ENCODE data around the gene GPR108. TPM values are rescaled to one million over a fixed set of nuclear protein-coding genes. Genes with fewer than 3 reads are reported as not detected.

GPR108 gene
- total RNA-seq, 2 donors from 2014 or later, result 61.4 to 67.2 TPM

DNA sequence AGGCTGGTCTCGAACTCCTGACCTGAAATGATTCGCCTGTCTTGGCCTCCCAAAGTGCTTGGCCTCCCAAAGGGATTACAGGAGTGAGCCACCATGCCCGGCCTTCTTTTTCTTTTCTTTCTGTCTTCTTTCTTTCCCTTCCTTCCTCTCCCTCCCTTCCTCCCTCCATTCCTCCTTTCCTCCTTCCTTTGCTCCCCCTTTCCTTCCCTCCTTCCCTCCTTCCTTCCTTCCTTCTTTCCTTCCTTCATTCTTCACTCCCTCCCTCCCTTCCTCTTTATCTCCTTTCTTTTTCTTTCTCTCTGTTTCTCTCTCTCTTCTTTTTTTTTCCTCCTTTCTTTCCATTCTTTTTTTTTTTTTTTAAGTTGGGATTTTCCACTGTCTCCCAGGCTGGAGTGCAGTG, 29.0 kb downstream of the GPR108 start:
- Mint-ChIP-seq H3K27me3 (ENCODE audit: insufficient read depth) (peaks cover 40% of the 10 kb centered on the region), H3K36me3 (ENCODE audit: low read depth) (no peaks in the 10 kb centered on the region), H3K4me1 (peaks cover 9% of the 10 kb centered on the region), H3K4me3 (no peak overlapping the region), H3K9me3 (no peaks in the 10 kb centered on the region), H3K27ac (no peak overlapping the region)
- TF ChIP-seq, protein P1, sequence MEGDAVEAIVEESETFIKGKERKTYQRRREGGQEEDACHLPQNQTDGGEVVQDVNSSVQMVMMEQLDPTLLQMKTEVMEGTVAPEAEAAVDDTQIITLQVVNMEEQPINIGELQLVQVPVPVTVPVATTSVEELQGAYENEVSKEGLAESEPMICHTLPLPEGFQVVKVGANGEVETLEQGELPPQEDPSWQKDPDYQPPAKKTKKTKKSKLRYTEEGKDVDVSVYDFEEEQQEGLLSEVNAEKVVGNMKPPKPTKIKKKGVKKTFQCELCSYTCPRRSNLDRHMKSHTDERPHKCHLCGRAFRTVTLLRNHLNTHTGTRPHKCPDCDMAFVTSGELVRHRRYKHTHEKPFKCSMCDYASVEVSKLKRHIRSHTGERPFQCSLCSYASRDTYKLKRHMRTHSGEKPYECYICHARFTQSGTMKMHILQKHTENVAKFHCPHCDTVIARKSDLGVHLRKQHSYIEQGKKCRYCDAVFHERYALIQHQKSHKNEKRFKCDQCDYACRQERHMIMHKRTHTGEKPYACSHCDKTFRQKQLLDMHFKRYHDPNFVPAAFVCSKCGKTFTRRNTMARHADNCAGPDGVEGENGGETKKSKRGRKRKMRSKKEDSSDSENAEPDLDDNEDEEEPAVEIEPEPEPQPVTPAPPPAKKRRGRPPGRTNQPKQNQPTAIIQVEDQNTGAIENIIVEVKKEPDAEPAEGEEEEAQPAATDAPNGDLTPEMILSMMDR (conservative IDR thresholded peaks at IDR 0.05), result no peak
- H3K9ac ChIP-seq (ENCODE audit: extremely low read depth, low read length, poor library complexity, severe bottlenecking), result no peak overlapping the region
- no peak overlapping the region for H3K4me3 ChIP-seq (ENCODE audit: low read length)
- H3K9me3 ChIP-seq (ENCODE audit: control insufficient read depth, low read length), result no peaks in the 10 kb centered on the region
- no peaks in the 10 kb centered on the region for H3K4me1 ChIP-seq (ENCODE audit: control insufficient read depth, insufficient read depth, low read length)
- 76 to 89% methylated on average over 3 of the region's 3 CpGs for WGBS, 2 experiments (ENCODE audit: insufficient coverage in 1 of 2, insufficient read length in 1 of 2)
- H3K27ac ChIP-seq (ENCODE audit: low read depth, low read length), result no peak overlapping the region
- no peak for DNase-seq
- H3K27me3 ChIP-seq (ENCODE audit: control insufficient read depth, insufficient read depth, low read length, poor library complexity, severe bottlenecking), result peaks cover 10% of the 10 kb centered on the region
- no peaks in the 10 kb centered on the region for H3K36me3 ChIP-seq (ENCODE audit: control insufficient read depth, insufficient read depth, low read length)

DNA sequence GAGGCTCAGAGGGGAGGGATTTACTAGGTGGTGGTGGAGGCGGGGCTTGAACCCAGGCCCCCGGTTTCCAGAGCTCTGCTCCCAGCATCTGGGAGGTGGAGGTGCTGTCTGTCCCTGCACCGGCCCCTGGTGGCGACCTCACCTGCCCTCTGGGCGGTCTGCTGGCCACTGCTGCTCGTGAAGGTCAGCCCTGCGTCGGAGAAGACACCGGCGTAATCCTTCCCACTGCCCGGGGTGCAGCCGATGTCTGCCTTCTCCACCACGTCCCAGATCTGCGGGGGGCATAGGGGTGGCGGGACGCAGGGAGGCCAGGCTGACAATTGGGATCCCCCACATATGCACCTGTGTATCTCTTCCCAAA, 29.7 kb downstream of the GPR108 start:
- Mint-ChIP-seq H3K27me3 (ENCODE audit: insufficient read depth) (peaks cover 40% of the 10 kb centered on the region), H3K27ac (no peak overlapping the region), H3K36me3 (ENCODE audit: low read depth) (no peaks in the 10 kb centered on the region), H3K4me3 (no peak overlapping the region), H3K9me3 (no peaks in the 10 kb centered on the region), H3K4me1 (peaks cover 9% of the 10 kb centered on the region)
- H3K27me3 ChIP-seq (ENCODE audit: control insufficient read depth, insufficient read depth, low read length, poor library complexity, severe bottlenecking), result peaks cover 10% of the 10 kb centered on the region
- 84 to 85% methylated on average over 5 to 16 of the region's 16 CpGs for WGBS, 2 experiments (ENCODE audit: insufficient coverage in 1 of 2, insufficient read length in 1 of 2)
- H3K4me1 ChIP-seq (ENCODE audit: control insufficient read depth, insufficient read depth, low read length), result no peaks in the 10 kb centered on the region
- no peak for DNase-seq
- no peak overlapping the region for H3K27ac ChIP-seq (ENCODE audit: low read depth, low read length)
- H3K4me3 ChIP-seq (ENCODE audit: low read length), result no peak overlapping the region
- no peak overlapping the region for H3K9ac ChIP-seq (ENCODE audit: extremely low read depth, low read length, poor library complexity, severe bottlenecking)
- no peaks in the 10 kb centered on the region for H3K9me3 ChIP-seq (ENCODE audit: control insufficient read depth, low read length)
- TF ChIP-seq, protein P1 (conservative IDR thresholded peaks at IDR 0.05), result no peak
- H3K36me3 ChIP-seq (ENCODE audit: control insufficient read depth, insufficient read depth, low read length), result no peaks in the 10 kb centered on the region

DNA sequence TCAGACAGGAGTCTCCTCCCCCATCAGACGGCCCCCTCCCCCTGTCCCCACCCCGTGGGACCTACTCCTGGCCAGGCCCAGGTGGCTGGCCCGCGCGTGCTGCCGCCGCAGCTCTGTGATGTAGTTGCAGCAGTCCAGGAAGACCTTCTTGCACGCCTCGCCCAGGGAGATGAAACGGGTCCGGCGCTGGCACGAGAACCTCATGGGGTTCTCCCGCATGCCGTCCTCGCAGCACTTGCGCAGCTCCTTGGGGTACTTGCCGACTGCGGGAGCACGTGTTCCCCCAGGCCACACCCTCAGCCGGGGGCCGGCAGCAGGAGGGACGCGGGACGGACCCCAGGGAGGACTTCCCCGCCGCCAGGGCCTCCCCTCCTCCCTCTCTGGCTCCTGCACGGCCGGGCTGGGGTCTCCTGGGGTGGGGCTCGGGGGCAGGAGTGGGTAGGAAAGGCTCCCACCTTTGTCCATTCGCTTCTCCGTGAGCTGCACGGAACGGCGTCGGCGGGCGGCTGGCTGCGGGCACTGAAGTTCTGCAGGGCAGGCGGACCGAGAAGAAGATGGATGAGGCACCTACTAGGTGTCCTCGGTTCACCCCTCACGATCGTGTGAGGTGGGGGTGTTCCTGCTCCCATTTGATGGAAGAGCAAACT, 30.2 kb downstream of the GPR108 start:
- peaks cover 10% of the 10 kb centered on the region for H3K27me3 ChIP-seq (ENCODE audit: control insufficient read depth, insufficient read depth, low read length, poor library complexity, severe bottlenecking)
- Mint-ChIP-seq H3K27ac (no peak overlapping the region), H3K36me3 (ENCODE audit: low read depth) (no peaks in the 10 kb centered on the region), H3K4me3 (no peak overlapping the region), H3K4me1 (peaks cover 9% of the 10 kb centered on the region), H3K9me3 (no peaks in the 10 kb centered on the region), H3K27me3 (ENCODE audit: insufficient read depth) (peaks cover 35% of the 10 kb centered on the region)
- H3K9me3 ChIP-seq (ENCODE audit: control insufficient read depth, low read length), result no peaks in the 10 kb centered on the region
- H3K36me3 ChIP-seq (ENCODE audit: control insufficient read depth, insufficient read depth, low read length), result no peaks in the 10 kb centered on the region
- H3K4me1 ChIP-seq (ENCODE audit: control insufficient read depth, insufficient read depth, low read length), result no peaks in the 10 kb centered on the region
- WGBS, 2 experiments (ENCODE audit: insufficient coverage in 1 of 2, insufficient read length in 1 of 2), result 92 to 94% methylated on average over 10 to 44 of the region's 44 CpGs
- no peak overlapping the region for H3K4me3 ChIP-seq (ENCODE audit: low read length)
- no peak for DNase-seq
- TF ChIP-seq, protein P1 (conservative IDR thresholded peaks at IDR 0.05), result no peak
- no peak overlapping the region for H3K27ac ChIP-seq (ENCODE audit: low read depth, low read length)
- H3K9ac ChIP-seq (ENCODE audit: extremely low read depth, low read length, poor library complexity, severe bottlenecking), result no peak overlapping the region
